H9 (cell line): ENCODE data around the gene PLXNA2. TPM values are rescaled to one million over a fixed set of nuclear protein-coding genes. Genes with fewer than 3 reads are reported as not detected.

ENCODE experiments used
- DNase-seq: peaks from one replicate; pipeline ENCODE4 v3.0.0-alpha.2; 2017
- H2AFZ ChIP-seq: one replicate; pipeline ENCODE4 v1.6.1; 2013; ENCODE audit warnings: mild to moderate bottlenecking, low read length, control low read depth, moderate library complexity
- H2AK5ac ChIP-seq: 2 replicates; pipeline ENCODE4 v1.6.1; 2013; ENCODE audit warnings: low read length, control low read depth, mixed read lengths; ENCODE audit not compliant: insufficient read length
- H2BK120ac ChIP-seq: one replicate; pipeline ENCODE4 v1.6.1; 2013; ENCODE audit warnings: low read depth, mild to moderate bottlenecking, low read length, control low read depth, inconsistent platforms; ENCODE audit not compliant: poor library complexity, severe bottlenecking
- H2BK12ac ChIP-seq: 2 replicates; pipeline ENCODE4 v1.6.1; 2013; ENCODE audit warnings: low read length, control low read depth, mixed read lengths, low read depth; ENCODE audit not compliant: insufficient read length
- H2BK15ac ChIP-seq: 2 replicates; pipeline ENCODE4 v1.6.1; 2013; ENCODE audit warnings: low read depth, low read length, control low read depth
- H2BK20ac ChIP-seq: one replicate; pipeline ENCODE4 v1.6.1; 2013; ENCODE audit warnings: low read depth, mild to moderate bottlenecking, low read length, control low read depth, inconsistent platforms; ENCODE audit not compliant: poor library complexity, severe bottlenecking
- H2BK5ac ChIP-seq: 2 replicates; pipeline ENCODE4 v1.6.1; 2013; ENCODE audit warnings: low read length, control low read depth, mixed read lengths; ENCODE audit not compliant: insufficient read length
- H3K14ac ChIP-seq: 2 replicates; pipeline ENCODE4 v1.6.1; 2013; ENCODE audit warnings: low read length, control low read depth; ENCODE audit not compliant: insufficient read depth
- H3K18ac ChIP-seq: 2 replicates; pipeline ENCODE4 v1.6.1; 2013; ENCODE audit warnings: low read depth, mild to moderate bottlenecking, mixed read lengths, low read length, control low read depth; ENCODE audit not compliant: insufficient read length
- H3K23ac ChIP-seq: 2 replicates; pipeline ENCODE4 v1.6.1; 2013; ENCODE audit warnings: low read length, control low read depth, mixed read lengths, low read depth; ENCODE audit not compliant: insufficient read length
- H3K23me2 ChIP-seq: 2 replicates; pipeline ENCODE4 v1.6.1; 2013; ENCODE audit warnings: low read depth, mild to moderate bottlenecking, mixed read lengths, low read length, control low read depth; ENCODE audit not compliant: insufficient read length, poor library complexity, severe bottlenecking
- H3K27ac ChIP-seq: 2 replicates; pipeline ENCODE4 v1.5.1; 2013; ENCODE audit warnings: low read length, control low read depth, mixed read lengths, low read depth; ENCODE audit not compliant: insufficient read length
- H3K27me3 ChIP-seq: 2 replicates; pipeline ENCODE4 v1.6.1; 2013; ENCODE audit warnings: low read length, control low read depth, inconsistent platforms; ENCODE audit not compliant: insufficient read depth
- H3K4ac ChIP-seq: 2 replicates; pipeline ENCODE4 v1.6.1; 2013; ENCODE audit warnings: low read depth, mild to moderate bottlenecking, control low read depth, inconsistent platforms, low read length, moderate library complexity
- H3K4me1 ChIP-seq: 2 replicates; pipeline ENCODE4 v1.6.1; 2013; ENCODE audit warnings: low read length, control low read depth, inconsistent platforms; ENCODE audit not compliant: insufficient read depth
- H3K4me2 ChIP-seq: 2 replicates; pipeline ENCODE4 v1.6.1; 2013; ENCODE audit warnings: low read length, control low read depth, mixed read lengths; ENCODE audit not compliant: insufficient read length, insufficient read depth
- H3K56ac ChIP-seq: 2 replicates; pipeline ENCODE4 v1.6.1; 2013; ENCODE audit warnings: low read depth, mild to moderate bottlenecking, mixed read lengths, low read length, control low read depth; ENCODE audit not compliant: insufficient read length
- H3K79me1 ChIP-seq: 2 replicates; pipeline ENCODE4 v1.6.1; 2013; ENCODE audit warnings: low read depth, mild to moderate bottlenecking, moderate library complexity, low read length, control low read depth, inconsistent platforms; ENCODE audit not compliant: insufficient read depth, poor library complexity, severe bottlenecking
- H3K79me2 ChIP-seq: 2 replicates; pipeline ENCODE4 v1.6.1; 2013; ENCODE audit warnings: low read length, control low read depth, inconsistent platforms; ENCODE audit not compliant: insufficient read depth
- H3K9ac ChIP-seq: 2 replicates; pipeline ENCODE4 v1.6.1; 2013; ENCODE audit warnings: low read length, control low read depth, mixed read lengths; ENCODE audit not compliant: insufficient read length; ENCODE audit errors: extremely low read depth
- H3K9me3 ChIP-seq: one replicate; pipeline ENCODE4 v1.6.1; 2013; ENCODE audit warnings: low read depth, low read length, inconsistent platforms; ENCODE audit not compliant: control insufficient read depth
- H3T11ph ChIP-seq: one replicate; pipeline ENCODE4 v1.6.1; 2013; ENCODE audit warnings: mild to moderate bottlenecking, low read length, control low read depth, inconsistent platforms
- H4K20me1 ChIP-seq: one replicate; pipeline ENCODE4 v1.6.1; 2013; ENCODE audit not compliant: control insufficient read depth, insufficient read length, insufficient read depth
- H4K5ac ChIP-seq: 2 replicates; pipeline ENCODE4 v1.6.1; 2013; ENCODE audit warnings: low read depth, mild to moderate bottlenecking, mixed read lengths, low read length, control low read depth; ENCODE audit not compliant: insufficient read length
- H4K8ac ChIP-seq: replicated peaks from 2 replicates; pipeline ENCODE4 v1.6.1; 2013; ENCODE audit warnings: low read length, control low read depth, mixed read lengths, low read depth; ENCODE audit not compliant: insufficient read length
- H4K91ac ChIP-seq: 2 replicates; pipeline ENCODE4 v1.6.1; 2013; ENCODE audit warnings: low read depth, mild to moderate bottlenecking, moderate library complexity, mixed read lengths, low read length, control low read depth; ENCODE audit not compliant: insufficient read length
- H3K27ac Mint-ChIP-seq, 3 experiments: 2 replicates in 2 of 3; 3 replicates in 1 of 3; pipeline ENCODE4 v1.8.0; 2020 to 2021; ENCODE audit warnings: mixed read lengths in 3 of 3, mild to moderate bottlenecking in 1 of 3, moderate library complexity in 1 of 3
- H3K27me3 Mint-ChIP-seq: 2 replicates; pipeline ENCODE4 v1.8.0; 2021; ENCODE audit warnings: low read depth, mild to moderate bottlenecking, moderate library complexity, mixed read lengths
- H3K36me3 Mint-ChIP-seq, 3 experiments: 2 replicates in 2 of 3; 3 replicates in 1 of 3; pipeline ENCODE4 v1.8.0; 2020 to 2021; ENCODE audit warnings: low read depth in 3 of 3, mixed read lengths in 3 of 3; ENCODE audit not compliant: insufficient read depth in 1 of 3
- H3K4me1 Mint-ChIP-seq, 2 experiments: 2 replicates each; pipeline ENCODE4 v1.8.0; 2020; ENCODE audit warnings: mixed read lengths in 2 of 2
- H3K4me3 Mint-ChIP-seq, 2 experiments: 2 replicates in 1 of 2; 3 replicates in 1 of 2; pipeline ENCODE4 v1.8.0; 2020 to 2021; ENCODE audit warnings: mild to moderate bottlenecking in 2 of 2, mixed read lengths in 2 of 2, moderate library complexity in 1 of 2
- H3K9me3 Mint-ChIP-seq, 2 experiments: 2 replicates in 1 of 2; 3 replicates in 1 of 2; pipeline ENCODE4 v1.8.0; 2020; ENCODE audit warnings: mild to moderate bottlenecking in 2 of 2, mixed read lengths in 2 of 2, moderate library complexity in 1 of 2
- WGBS: extraction: QIAGEN DNeasy Blood & Tissue Kit; methylation state at CpG from one replicate; pipeline ENCODE4 v1.1.7; 2013; ENCODE audit warnings: missing lambda C conversion rate, low lambda C conversion rate, mixed read lengths; ENCODE audit not compliant: insufficient read length; ENCODE audit errors: extremely low coverage; 5-methylcytosine and 5-hydroxymethylcytosine counted together
- total RNA-seq: library from RNA; stranded (reverse); gene quantifications from 2 replicates; pipeline ENCODE4 v1.2.1, GENCODE V29; 2021
- TF ChIP-seq, protein P1 (sequence below): fragments of 200-600 bp; sonication (generic); conservative IDR thresholded peaks from 3 replicates; pipeline ENCODE4 v1.8.0; 2021; ENCODE audit warnings: antibody characterized with exemption, mild to moderate bottlenecking

The PLXNA2 gene
- total RNA-seq, 1 experiment from 2014 or later = 0.57 TPM

- Histone ChIP-seq H3K4ac (no peak overlapping the region), H2BK15ac (no peak overlapping the region), H3K56ac (no peak overlapping the region), H2AFZ (no peak overlapping the region), H3K79me1 (no peaks in the 10 kb centered on the region), H4K8ac (no peak overlapping the region), H3K14ac (no peak overlapping the region), H2AK5ac (no peak overlapping the region), H3K18ac (no peak overlapping the region), H3K27ac (no peak overlapping the region), H4K5ac (no peak overlapping the region), H2BK120ac (no peak overlapping the region), H2BK20ac (no peak overlapping the region), H4K91ac (no peak overlapping the region), H2BK5ac (no peak overlapping the region), H3K4me2 (no peak overlapping the region), H3K4me1 (no peaks in the 10 kb centered on the region), H2BK12ac (no peak overlapping the region), H3T11ph (no peak overlapping the region), H3K9me3 (no peaks in the 10 kb centered on the region), H3K79me2 (no peaks in the 10 kb centered on the region), H3K27me3 (no peaks in the 10 kb centered on the region), H3K23me2 (no peaks in the 10 kb centered on the region), H3K23ac (no peak overlapping the region), H3K9ac (no peak overlapping the region), H4K20me1 (no peaks in the 10 kb centered on the region)
- no peak overlapping the region for H3K27ac Mint-ChIP-seq
- peaks cover 3% of the 10 kb centered on the region for H3K27me3 Mint-ChIP-seq
- no CpG with 5 or more reads among the region's 8 CpGs for WGBS
- TF ChIP-seq, protein P1, sequence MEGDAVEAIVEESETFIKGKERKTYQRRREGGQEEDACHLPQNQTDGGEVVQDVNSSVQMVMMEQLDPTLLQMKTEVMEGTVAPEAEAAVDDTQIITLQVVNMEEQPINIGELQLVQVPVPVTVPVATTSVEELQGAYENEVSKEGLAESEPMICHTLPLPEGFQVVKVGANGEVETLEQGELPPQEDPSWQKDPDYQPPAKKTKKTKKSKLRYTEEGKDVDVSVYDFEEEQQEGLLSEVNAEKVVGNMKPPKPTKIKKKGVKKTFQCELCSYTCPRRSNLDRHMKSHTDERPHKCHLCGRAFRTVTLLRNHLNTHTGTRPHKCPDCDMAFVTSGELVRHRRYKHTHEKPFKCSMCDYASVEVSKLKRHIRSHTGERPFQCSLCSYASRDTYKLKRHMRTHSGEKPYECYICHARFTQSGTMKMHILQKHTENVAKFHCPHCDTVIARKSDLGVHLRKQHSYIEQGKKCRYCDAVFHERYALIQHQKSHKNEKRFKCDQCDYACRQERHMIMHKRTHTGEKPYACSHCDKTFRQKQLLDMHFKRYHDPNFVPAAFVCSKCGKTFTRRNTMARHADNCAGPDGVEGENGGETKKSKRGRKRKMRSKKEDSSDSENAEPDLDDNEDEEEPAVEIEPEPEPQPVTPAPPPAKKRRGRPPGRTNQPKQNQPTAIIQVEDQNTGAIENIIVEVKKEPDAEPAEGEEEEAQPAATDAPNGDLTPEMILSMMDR = no peak
- no peaks in the 10 kb centered on the region for H3K36me3 Mint-ChIP-seq
- H3K4me3 Mint-ChIP-seq = no peak overlapping the region
- no peak for DNase-seq
- H3K9me3 Mint-ChIP-seq = no peaks in the 10 kb centered on the region; a peak in 1 of 5 replicates
- H3K4me1 Mint-ChIP-seq = peaks cover 2 to 3% of the 10 kb centered on the region in 2 experiments; a peak in 1 of 4 replicates
These were observed 174.9 kb downstream of the PLXNA2 start for GRCh38 chr1:208069317-208069716.
